Right lobe of liver (tissue), 6 donors: ENCODE results near the gene GMDS. TPM values are rescaled to one million over a fixed set of nuclear protein-coding genes. Genes with fewer than 3 reads are reported as not detected.

Experiments
- ATAC-seq, 4 donors: fragments of 200-7000 bp; cut with Tn5 transposase; one replicate each; pipeline ENCODE4 v1.9.1; 2020; ENCODE audit warnings: mild to moderate bottlenecking in 4 of 4, moderate library complexity in 4 of 4
- DNase-seq, 3 donors: peaks; one replicate each; pipeline ENCODE4 v3.0.0-alpha.2; 2020
- H3K27ac ChIP-seq, 3 donors: fragments of 200-600 bp; one replicate each; pipeline ENCODE4 v1.8.0; 2022
- H3K27me3 ChIP-seq, 2 donors: fragments of 200-600 bp; one replicate each; pipeline ENCODE4 v1.8.0; 2022
- H3K36me3 ChIP-seq, 4 donors: fragments of 200-600 bp; sonication (generic) in 1 of 4; one replicate each; pipeline versions ENCODE4 v1.5.1 to v1.8.0; 2017 to 2022; ENCODE audit warnings: control low read depth in 1 of 4
- H3K4me1 ChIP-seq, 4 donors: fragments of 200-600 bp; sonication (generic) in 1 of 4; one replicate each; pipeline versions ENCODE4 v1.5.1 to v1.8.0; 2017 to 2022; ENCODE audit warnings: control low read depth in 1 of 4
- H3K4me3 ChIP-seq, 3 donors: fragments of 200-600 bp; one replicate each; pipeline ENCODE4 v1.8.0; 2022
- H3K9me3 ChIP-seq, 4 donors: fragments of 200-600 bp; sonication (generic) in 1 of 4; one replicate each; pipeline versions ENCODE4 v1.5.1 to v1.8.0; 2017 to 2022; ENCODE audit warnings: control low read depth in 1 of 4
- CTCF ChIP-seq, 4 donors: fragments of 200-600 bp in 3 of 4; fragments of 450-650 bp in 1 of 4; IDR thresholded peaks; one replicate each; pipeline versions ENCODE4 v1.5.1 to v1.8.0; 2016 to 2022; ENCODE audit warnings: antibody characterized with exemption in 4 of 4, mild to moderate bottlenecking in 2 of 4
- POLR2A ChIP-seq: fragments of 450-650 bp; IDR thresholded peaks from one replicate; pipeline ENCODE4 v1.6.1; 2017; ENCODE audit warnings: antibody characterized with exemption, mild to moderate bottlenecking
- WGBS: methylation state at CpG from one replicate; pipeline ENCODE4 v1.1.6; 2018; ENCODE audit warnings: low coverage, low lambda C conversion rate; ENCODE audit not compliant: insufficient coverage; ENCODE audit errors: missing lambda C conversion rate; 5-methylcytosine and 5-hydroxymethylcytosine counted together
- intact Hi-C, 2 donors: fragments of 100-400 bp; cut with DNase I; formaldehyde crosslinking; loops; one replicate each; pipeline versions ENCODE4 v1.11.2 to v1.14.1; 2022
- total RNA-seq, 6 experiments: library from RNA; depleted of rRNA in 2 of 6; stranded (reverse); fragments of >200 nt in 2 of 6; fragmentation: NEBNext Ultra II Directional in 3 of 6; extraction: Animal tissue kit (Norgen Biotek cat#: 25700) in 3 of 6; gene quantifications; one replicate each; pipeline versions ENCODE4 v1.1.0 to v1.2.4, GENCODE V29; 2016 to 2023
- donor health status: DM: no; HTN: yes; CAD: no.
- donor health status: DM: no; HTN: no; CAD: no.
- donor health status: DM: no; HTN: no; CAD: no.
- donor health status: DM: no; HTN: yes; CAD: no.
- donor health status: DM: no; HTN: yes; CAD: no.

The GMDS gene
- total RNA-seq, 6 experiments from 2014 or later = 15.9 to 34.4 (median 23.4) TPM

- no peaks in the 10 kb centered on the region for H3K9me3 ChIP-seq
- no peak for TF ChIP-seq CTCF (IDR thresholded peaks at IDR 0.05)
- TF ChIP-seq POLR2A = no peak
- no peaks in the 10 kb centered on the region for H3K4me1 ChIP-seq
- ATAC-seq (peak; percentile 65 to 78 (median 77)), DNase-seq (peak in 2 of 3 donors; percentile 39 to 59)
- no peaks in the 10 kb centered on the region for H3K27me3 ChIP-seq
- intact Hi-C loops = no loop called here
- H3K27ac ChIP-seq = no peak overlapping the region
- H3K36me3 ChIP-seq = no peaks in the 10 kb centered on the region
- H3K4me3 ChIP-seq = no peak overlapping the region
- WGBS = 55% methylated on average over 3 of the region's 8 CpGs
These were observed 520.8 kb downstream of the GMDS start for GRCh38 chr6:1724616-1725015.

GRCh38 chr6:1724124-1724523 lies 521.3 kb downstream of the GMDS start:
- no peak for TF ChIP-seq POLR2A
- no peak for TF ChIP-seq CTCF (IDR thresholded peaks at IDR 0.05)
- no peak overlapping the region for H3K27ac ChIP-seq
- intact Hi-C loops = no loop called here

GRCh38 chr6:1722801-1723200 lies 522.6 kb downstream of the GMDS start:
- Histone ChIP-seq H3K36me3 (no peaks in the 10 kb centered on the region), H3K27me3 (no peaks in the 10 kb centered on the region), H3K4me1 (no peaks in the 10 kb centered on the region), H3K9me3 (no peaks in the 10 kb centered on the region), H3K27ac (no peak overlapping the region), H3K4me3 (no peak overlapping the region)
- intact Hi-C loops = no loop called here
- DNase-seq (no peak), ATAC-seq (no peak)
- WGBS = 77% methylated on average over 2 of the region's 2 CpGs
- no peak for TF ChIP-seq CTCF (IDR thresholded peaks at IDR 0.05)
- TF ChIP-seq POLR2A = no peak

More at GRCh38 chr6:1724124-1724523, 521.3 kb downstream of the GMDS start:
- 63% methylated on average over 9 of the region's 9 CpGs for WGBS
- Histone ChIP-seq H3K36me3 (no peaks in the 10 kb centered on the region), H3K4me3 (no peak overlapping the region), H3K9me3 (no peaks in the 10 kb centered on the region), H3K27me3 (no peaks in the 10 kb centered on the region), H3K4me1 (no peaks in the 10 kb centered on the region)
- no peak for ATAC-seq
- DNase-seq = no peak

GRCh38 chr6:1720620-1721322 lies 524.6 kb downstream of the GMDS start:
- H3K9me3 ChIP-seq = no peaks in the 10 kb centered on the region
- no peaks in the 10 kb centered on the region for H3K4me1 ChIP-seq
- DNase-seq (no peak), ATAC-seq (no peak)
- H3K36me3 ChIP-seq = no peaks in the 10 kb centered on the region
- H3K27ac ChIP-seq = no peak overlapping the region
- no peaks in the 10 kb centered on the region for H3K27me3 ChIP-seq
- WGBS = 90% methylated on average over 8 of the region's 8 CpGs
- no peak overlapping the region for H3K4me3 ChIP-seq
- intact Hi-C loops = no loop called here
- TF ChIP-seq CTCF (IDR thresholded peaks at IDR 0.05) (no peak), POLR2A (no peak)
